K562 (cell line): ENCODE results near the gene ERCC1. TPM values are rescaled to one million over a fixed set of nuclear protein-coding genes. Genes with fewer than 3 reads are reported as not detected.

Source experiments
- CHD1 ChIP-seq: fragments of 200-600 bp; sonication (generic); IDR thresholded peaks from one replicate; pipeline ENCODE4 v1.6.1; 2012; ENCODE audit warnings: mild to moderate bottlenecking, moderate library complexity, low read length, inconsistent platforms
- FOS ChIP-seq: IDR thresholded peaks from 3 replicates; pipeline ENCODE4 v1.6.1; 2011; ENCODE audit not compliant: insufficient read length; ENCODE audit errors: extremely low read depth
- NONO ChIP-seq, 2 experiments: fragments of 200-400 bp in 1 of 2; fragments of 450-650 bp in 1 of 2; formaldehyde crosslinking in 1 of 2; IDR thresholded peaks; 2 replicates each; pipeline ENCODE4 v1.6.1; 2017; ENCODE audit warnings: low read depth in 2 of 2, mild to moderate bottlenecking in 2 of 2, moderate library complexity in 2 of 2, low read length in 1 of 2
- OTX1 ChIP-seq: fragments of 450-650 bp; formaldehyde crosslinking; IDR thresholded peaks from 2 replicates; pipeline ENCODE4 v1.4.0; 2022; ENCODE audit warnings: mild to moderate bottlenecking
- PHF8 ChIP-seq: fragments of 200-600 bp; sonication (generic); IDR thresholded peaks from 2 replicates; pipeline ENCODE4 v1.6.1; 2012; ENCODE audit warnings: mixed run types, mild to moderate bottlenecking, inconsistent platforms, low read length, moderate library complexity, borderline replicate concordance
- SRF ChIP-seq, 2 experiments: fragments of 250-450, 450-650 bp in 1 of 2; sonication (Bioruptor Pico) in 1 of 2; sonication (generic) in 1 of 2; formaldehyde crosslinking; IDR thresholded peaks; 2 replicates each; pipeline versions ENCODE4 v1.5.0 to v1.5.1; 2020 to 2022; ENCODE audit warnings: mild to moderate bottlenecking in 1 of 2, missing genetic modification reagents in 1 of 2
- TEAD1 ChIP-seq, 2 experiments: fragments of 450-650 bp in 1 of 2; sonication (generic) in 1 of 2; formaldehyde crosslinking; IDR thresholded peaks; 2 replicates each; pipeline versions ENCODE4 v1.4.0 to v1.8.0; 2020 to 2022; ENCODE audit warnings: mild to moderate bottlenecking in 2 of 2, missing genetic modification reagents in 1 of 2
- YBX1 ChIP-seq: fragments of 450-650 bp; IDR thresholded peaks from 2 replicates; pipeline ENCODE4 v1.7.1; 2016; ENCODE audit warnings: mild to moderate bottlenecking
- ZNF445 ChIP-seq: fragments of 250-450 bp; sonication (Bioruptor Pico); IDR thresholded peaks from 2 replicates; pipeline ENCODE4 v1.4.0; 2020; ENCODE audit warnings: low read depth, mild to moderate bottlenecking, moderate library complexity
- ZNF75A ChIP-seq: fragments of 450-650 bp; formaldehyde crosslinking; IDR thresholded peaks from 2 replicates; pipeline ENCODE4 v1.4.0; 2020; ENCODE audit warnings: mild to moderate bottlenecking
- polyA plus RNA-seq, 8 experiments: library from polyadenylated mRNA; depleted of rRNA in 4 of 8; stranded (reverse) in 5 of 8; unstranded in 3 of 8; fragments of >200 nt; fragmentation: Nextera tagmentation in 2 of 8; fragmentation: Illumina TruSeq in 1 of 8; extraction: Ambion mirVana in 2 of 8; extraction: Trizol in 1 of 8; gene quantifications; 2 replicates each; pipeline versions ENCODE4 v1.2.1 to v1.2.3, GENCODE V29; 2011 to 2014; ENCODE audit warnings: inconsistent platforms in 1 of 8, missing spikeins in 1 of 8
- total RNA-seq, 7 experiments: library from RNA; depleted of rRNA in 6 of 7; stranded (reverse); fragments of >200 nt in 6 of 7; fragmentation: Illumina TruSeq in 2 of 7; extraction: Trizol in 2 of 7; gene quantifications; 2 replicates each; pipeline versions ENCODE4 v1.2.1 to v1.2.3, GENCODE V29; 2011 to 2021; ENCODE audit warnings: low replicate concordance in 1 of 7
- TF ChIP-seq, protein P1 (sequence below): fragments of 450-650 bp; IDR thresholded peaks from 2 replicates; pipeline ENCODE4 v1.6.1; 2018; ENCODE audit not compliant: partially characterized antibody
- TF ChIP-seq, protein P2 (sequence below): sonication (generic); formaldehyde crosslinking; IDR thresholded peaks from 2 replicates; pipeline ENCODE4 v1.8.0; 2023; ENCODE audit warnings: missing genetic modification reagents, mild to moderate bottlenecking, borderline replicate concordance
- TF ChIP-seq, protein P3 (sequence below): sonication (generic); formaldehyde crosslinking; IDR thresholded peaks from 2 replicates; pipeline ENCODE4 v1.8.0; 2023; ENCODE audit warnings: mild to moderate bottlenecking, missing genetic modification reagents

The ERCC1 gene
- total and polyA plus RNA-seq, 9 of the 15 experiments (the other 6 are each of a cell fraction or from before 2014, with no cell fraction given) = 9.3 to 92.6 (median 60.0) TPM

DNA sequence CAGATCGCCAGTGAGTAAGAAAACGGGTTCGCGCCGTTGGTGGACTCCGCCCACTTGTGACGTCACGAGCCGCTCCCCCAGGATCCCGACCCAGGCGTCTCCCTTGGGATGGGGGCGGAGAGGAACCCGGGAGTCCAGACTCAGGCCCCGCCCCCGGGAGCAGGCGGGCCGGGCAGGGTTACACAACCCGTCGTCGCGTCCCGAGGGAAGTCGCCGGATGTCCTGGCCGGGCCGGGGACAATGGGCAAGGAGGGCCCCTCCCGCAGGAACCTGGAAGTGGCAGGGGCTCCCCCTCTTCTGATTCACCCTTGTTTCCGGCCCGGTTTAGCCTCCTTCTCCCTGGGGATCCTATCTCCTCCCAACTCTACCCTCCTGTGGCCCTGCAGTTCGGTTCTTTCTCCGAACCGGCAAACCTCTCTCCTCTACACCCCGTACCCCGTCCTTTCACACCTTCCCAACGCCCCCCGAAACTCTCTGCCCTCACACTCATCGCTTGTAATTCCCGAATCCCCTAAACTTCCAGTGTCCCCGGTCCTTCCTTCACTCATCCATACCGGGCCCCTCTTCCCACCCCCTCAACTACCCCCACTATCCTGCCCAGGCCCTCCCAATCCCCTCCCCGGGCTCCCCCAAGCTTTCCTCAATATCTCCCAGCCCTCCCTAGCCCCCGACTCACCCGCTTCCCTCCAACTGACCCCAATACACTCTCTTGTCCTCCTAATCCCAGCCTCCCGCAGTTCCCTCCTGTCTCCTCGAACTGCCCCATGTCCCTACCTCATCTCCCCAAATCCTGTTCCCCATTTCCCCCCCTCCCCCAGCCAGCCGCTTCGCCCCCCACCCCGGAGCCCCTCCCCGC, 20.0 kb upstream of the ERCC1 start (continued):
- TF ChIP-seq, protein P1, sequence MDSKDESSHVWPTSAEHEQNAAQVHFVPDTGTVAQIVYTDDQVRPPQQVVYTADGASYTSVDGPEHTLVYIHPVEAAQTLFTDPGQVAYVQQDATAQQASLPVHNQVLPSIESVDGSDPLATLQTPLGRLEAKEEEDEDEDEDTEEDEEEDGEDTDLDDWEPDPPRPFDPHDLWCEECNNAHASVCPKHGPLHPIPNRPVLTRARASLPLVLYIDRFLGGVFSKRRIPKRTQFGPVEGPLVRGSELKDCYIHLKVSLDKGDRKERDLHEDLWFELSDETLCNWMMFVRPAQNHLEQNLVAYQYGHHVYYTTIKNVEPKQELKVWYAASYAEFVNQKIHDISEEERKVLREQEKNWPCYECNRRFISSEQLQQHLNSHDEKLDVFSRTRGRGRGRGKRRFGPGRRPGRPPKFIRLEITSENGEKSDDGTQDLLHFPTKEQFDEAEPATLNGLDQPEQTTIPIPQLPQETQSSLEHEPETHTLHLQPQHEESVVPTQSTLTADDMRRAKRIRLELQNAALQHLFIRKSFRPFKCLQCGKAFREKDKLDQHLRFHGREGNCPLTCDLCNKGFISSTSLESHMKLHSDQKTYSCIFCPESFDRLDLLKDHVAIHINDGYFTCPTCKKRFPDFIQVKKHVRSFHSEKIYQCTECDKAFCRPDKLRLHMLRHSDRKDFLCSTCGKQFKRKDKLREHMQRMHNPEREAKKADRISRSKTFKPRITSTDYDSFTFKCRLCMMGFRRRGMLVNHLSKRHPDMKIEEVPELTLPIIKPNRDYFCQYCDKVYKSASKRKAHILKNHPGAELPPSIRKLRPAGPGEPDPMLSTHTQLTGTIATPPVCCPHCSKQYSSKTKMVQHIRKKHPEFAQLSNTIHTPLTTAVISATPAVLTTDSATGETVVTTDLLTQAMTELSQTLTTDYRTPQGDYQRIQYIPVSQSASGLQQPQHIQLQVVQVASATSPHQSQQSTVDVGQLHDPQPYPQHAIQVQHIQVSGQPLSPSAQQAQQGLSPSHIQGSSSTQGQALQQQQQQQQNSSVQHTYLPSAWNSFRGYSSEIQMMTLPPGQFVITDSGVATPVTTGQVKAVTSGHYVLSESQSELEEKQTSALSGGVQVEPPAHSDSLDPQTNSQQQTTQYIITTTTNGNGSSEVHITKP = peak; percentile 90
- TF ChIP-seq SRF (CRISPR knock-in tag; IDR thresholded peaks at IDR 0.05) (peak in 1 of 2 experiments; percentile 76; a peak in 2 of 4 replicates), OTX1 (CRISPR knock-in tag) (peak; percentile 91), PHF8 (peak; percentile 40; the same call in 1 of the 2 replicates), TEAD1 (CRISPR knock-in tag; IDR thresholded peaks at IDR 0.05) (peak in 1 of 2 experiments; percentile 19; a peak in 1 of 4 replicates), NONO (IDR thresholded peaks at IDR 0.05; ENCODE audit: low read depth in 2 of 2, low read length in 1 of 2) (peak in 1 of 2 experiments; percentile 53; a peak in 1 of 4 replicates), CHD1 (no peak), ZNF445 (CRISPR knock-in tag) (no peak), YBX1 (no peak), ZNF75A (no peak), FOS (no peak)
- TF ChIP-seq, protein P2, sequence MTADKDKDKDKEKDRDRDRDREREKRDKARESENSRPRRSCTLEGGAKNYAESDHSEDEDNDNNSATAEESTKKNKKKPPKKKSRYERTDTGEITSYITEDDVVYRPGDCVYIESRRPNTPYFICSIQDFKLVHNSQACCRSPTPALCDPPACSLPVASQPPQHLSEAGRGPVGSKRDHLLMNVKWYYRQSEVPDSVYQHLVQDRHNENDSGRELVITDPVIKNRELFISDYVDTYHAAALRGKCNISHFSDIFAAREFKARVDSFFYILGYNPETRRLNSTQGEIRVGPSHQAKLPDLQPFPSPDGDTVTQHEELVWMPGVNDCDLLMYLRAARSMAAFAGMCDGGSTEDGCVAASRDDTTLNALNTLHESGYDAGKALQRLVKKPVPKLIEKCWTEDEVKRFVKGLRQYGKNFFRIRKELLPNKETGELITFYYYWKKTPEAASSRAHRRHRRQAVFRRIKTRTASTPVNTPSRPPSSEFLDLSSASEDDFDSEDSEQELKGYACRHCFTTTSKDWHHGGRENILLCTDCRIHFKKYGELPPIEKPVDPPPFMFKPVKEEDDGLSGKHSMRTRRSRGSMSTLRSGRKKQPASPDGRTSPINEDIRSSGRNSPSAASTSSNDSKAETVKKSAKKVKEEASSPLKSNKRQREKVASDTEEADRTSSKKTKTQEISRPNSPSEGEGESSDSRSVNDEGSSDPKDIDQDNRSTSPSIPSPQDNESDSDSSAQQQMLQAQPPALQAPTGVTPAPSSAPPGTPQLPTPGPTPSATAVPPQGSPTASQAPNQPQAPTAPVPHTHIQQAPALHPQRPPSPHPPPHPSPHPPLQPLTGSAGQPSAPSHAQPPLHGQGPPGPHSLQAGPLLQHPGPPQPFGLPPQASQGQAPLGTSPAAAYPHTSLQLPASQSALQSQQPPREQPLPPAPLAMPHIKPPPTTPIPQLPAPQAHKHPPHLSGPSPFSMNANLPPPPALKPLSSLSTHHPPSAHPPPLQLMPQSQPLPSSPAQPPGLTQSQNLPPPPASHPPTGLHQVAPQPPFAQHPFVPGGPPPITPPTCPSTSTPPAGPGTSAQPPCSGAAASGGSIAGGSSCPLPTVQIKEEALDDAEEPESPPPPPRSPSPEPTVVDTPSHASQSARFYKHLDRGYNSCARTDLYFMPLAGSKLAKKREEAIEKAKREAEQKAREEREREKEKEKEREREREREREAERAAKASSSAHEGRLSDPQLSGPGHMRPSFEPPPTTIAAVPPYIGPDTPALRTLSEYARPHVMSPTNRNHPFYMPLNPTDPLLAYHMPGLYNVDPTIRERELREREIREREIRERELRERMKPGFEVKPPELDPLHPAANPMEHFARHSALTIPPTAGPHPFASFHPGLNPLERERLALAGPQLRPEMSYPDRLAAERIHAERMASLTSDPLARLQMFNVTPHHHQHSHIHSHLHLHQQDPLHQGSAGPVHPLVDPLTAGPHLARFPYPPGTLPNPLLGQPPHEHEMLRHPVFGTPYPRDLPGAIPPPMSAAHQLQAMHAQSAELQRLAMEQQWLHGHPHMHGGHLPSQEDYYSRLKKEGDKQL (CRISPR knock-in tag) = no peak
- TF ChIP-seq, protein P3, sequence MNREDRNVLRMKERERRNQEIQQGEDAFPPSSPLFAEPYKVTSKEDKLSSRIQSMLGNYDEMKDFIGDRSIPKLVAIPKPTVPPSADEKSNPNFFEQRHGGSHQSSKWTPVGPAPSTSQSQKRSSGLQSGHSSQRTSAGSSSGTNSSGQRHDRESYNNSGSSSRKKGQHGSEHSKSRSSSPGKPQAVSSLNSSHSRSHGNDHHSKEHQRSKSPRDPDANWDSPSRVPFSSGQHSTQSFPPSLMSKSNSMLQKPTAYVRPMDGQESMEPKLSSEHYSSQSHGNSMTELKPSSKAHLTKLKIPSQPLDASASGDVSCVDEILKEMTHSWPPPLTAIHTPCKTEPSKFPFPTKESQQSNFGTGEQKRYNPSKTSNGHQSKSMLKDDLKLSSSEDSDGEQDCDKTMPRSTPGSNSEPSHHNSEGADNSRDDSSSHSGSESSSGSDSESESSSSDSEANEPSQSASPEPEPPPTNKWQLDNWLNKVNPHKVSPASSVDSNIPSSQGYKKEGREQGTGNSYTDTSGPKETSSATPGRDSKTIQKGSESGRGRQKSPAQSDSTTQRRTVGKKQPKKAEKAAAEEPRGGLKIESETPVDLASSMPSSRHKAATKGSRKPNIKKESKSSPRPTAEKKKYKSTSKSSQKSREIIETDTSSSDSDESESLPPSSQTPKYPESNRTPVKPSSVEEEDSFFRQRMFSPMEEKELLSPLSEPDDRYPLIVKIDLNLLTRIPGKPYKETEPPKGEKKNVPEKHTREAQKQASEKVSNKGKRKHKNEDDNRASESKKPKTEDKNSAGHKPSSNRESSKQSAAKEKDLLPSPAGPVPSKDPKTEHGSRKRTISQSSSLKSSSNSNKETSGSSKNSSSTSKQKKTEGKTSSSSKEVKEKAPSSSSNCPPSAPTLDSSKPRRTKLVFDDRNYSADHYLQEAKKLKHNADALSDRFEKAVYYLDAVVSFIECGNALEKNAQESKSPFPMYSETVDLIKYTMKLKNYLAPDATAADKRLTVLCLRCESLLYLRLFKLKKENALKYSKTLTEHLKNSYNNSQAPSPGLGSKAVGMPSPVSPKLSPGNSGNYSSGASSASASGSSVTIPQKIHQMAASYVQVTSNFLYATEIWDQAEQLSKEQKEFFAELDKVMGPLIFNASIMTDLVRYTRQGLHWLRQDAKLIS (CRISPR knock-in tag) = peak; percentile 83; the same call in 1 of the 2 replicates
